Uterus (tissue), 2 donors: Measurements from ENCODE around the gene PTPN1.
A peak's percentile ranks its signal among the peaks of the same experiment; 100 is the strongest.

Experiments
- CTCF ChIP-seq, 4 experiments: fragments of 200-600 bp in 2 of 4; fragments of 450-650 bp in 2 of 4; sonication (generic) in 2 of 4; IDR thresholded peaks; one replicate each; pipeline ENCODE4 v1.5.1; 2016 to 2019; ENCODE audit warnings: antibody characterized with exemption in 4 of 4, mild to moderate bottlenecking in 2 of 4, moderate library complexity in 1 of 4
- POLR2A ChIP-seq, 2 donors: fragments of 450-650 bp; IDR thresholded peaks; one replicate each; pipeline ENCODE4 v1.6.1; 2016; ENCODE audit warnings: antibody characterized with exemption in 2 of 2, mild to moderate bottlenecking in 1 of 2, moderate library complexity in 1 of 2

- TF ChIP-seq CTCF (IDR thresholded peaks at IDR 0.05) (peak in 3 of 4 experiments; percentile 8 to 40 (median 31)), POLR2A (IDR thresholded peaks at IDR 0.05) (peak; percentile 99)
These were observed at the start of gene PTPN1 for GRCh38 chr20:50509923-50510705.
